H1 (cell line): ENCODE data around the gene VSTM2L. TPM values are rescaled to one million over a fixed set of nuclear protein-coding genes. Genes with fewer than 3 reads are reported as not detected.

Source experiments
- CTCF ChIA-PET: fragments of 300-600 bp; sonication (Branson Sonifier 250); formaldehyde crosslinking; loops from one replicate; lab custom pipeline; 2021; ENCODE audit not compliant: partially characterized antibody; lab: Charles Lee
- POLR2A ChIA-PET: fragments of 300-600 bp; sonication (Branson Sonifier 250); formaldehyde crosslinking; loops from one replicate; lab custom pipeline; 2021; ENCODE audit warnings: inconsistent platforms; ENCODE audit not compliant: partially characterized antibody; lab: Charles Lee
- DNase-seq, 2 experiments: peaks; one replicate each; pipeline versions ENCODE4 v3.0.0 to v3.0.0-alpha.2; 2010 to 2022; ENCODE audit warnings: low spot score in 2 of 2, low read depth in 1 of 2, mixed read lengths in 1 of 2
- FAIRE-seq: peaks from 2 replicates; lab custom pipeline; 2011; peaks lifted over from hg19 to GRCh38; lab: Jason Lieb, UNC
- H2AFZ ChIP-seq: 2 replicates; pipeline ENCODE4 v1.8.1; 2012; ENCODE audit warnings: low read length, inconsistent platforms
- H2AK5ac ChIP-seq: 2 replicates; pipeline ENCODE4 v1.6.1; 2013; ENCODE audit warnings: low read depth, low read length
- H2BK120ac ChIP-seq: replicated peaks from 2 replicates; pipeline ENCODE3; 2013; ENCODE audit warnings: low read depth, low read length, inconsistent platforms
- H2BK12ac ChIP-seq: 2 replicates; pipeline ENCODE4 v1.6.1; 2013; ENCODE audit warnings: low read depth, low read length
- H2BK15ac ChIP-seq: 2 replicates; pipeline ENCODE4 v1.6.1; 2013; ENCODE audit warnings: low read length
- H2BK20ac ChIP-seq: 2 replicates; pipeline ENCODE4 v1.6.1; 2013; ENCODE audit warnings: low read length
- H2BK5ac ChIP-seq: 2 replicates; pipeline ENCODE4 v1.6.1; 2013; ENCODE audit warnings: low read depth, low read length
- H3K14ac ChIP-seq: 2 replicates; pipeline ENCODE4 v1.6.1; 2013; ENCODE audit warnings: inconsistent platforms; ENCODE audit not compliant: insufficient read length
- H3K18ac ChIP-seq: 2 replicates; pipeline ENCODE4 v1.6.1; 2013; ENCODE audit warnings: low read length; ENCODE audit errors: extremely low read depth
- H3K23ac ChIP-seq: 2 replicates; pipeline ENCODE4 v1.6.1; 2013; ENCODE audit warnings: inconsistent platforms; ENCODE audit not compliant: insufficient read length
- H3K23me2 ChIP-seq: 2 replicates; pipeline ENCODE4 v1.6.1; 2013; ENCODE audit warnings: low read depth, low read length
- H3K27ac ChIP-seq: 2 replicates; pipeline ENCODE4 v1.6.1; 2011; ENCODE audit warnings: low read depth, low read length, inconsistent platforms
- H3K27me3 ChIP-seq, 4 experiments: replicated peaks in 1 of 4; 1 replicate in 1 of 4; 2 replicates in 3 of 4; pipeline versions ENCODE4 v1.6.1 to v1.8.1; 2011 to 2013; ENCODE audit warnings: low read length in 3 of 4, mild to moderate bottlenecking in 3 of 4, inconsistent platforms in 2 of 4, mixed read lengths in 2 of 4, moderate library complexity in 1 of 4; ENCODE audit not compliant: control insufficient read depth in 3 of 4, insufficient read depth in 3 of 4; ENCODE audit errors: extremely low read depth in 1 of 4
- H3K36me3 ChIP-seq, 4 experiments: 2 replicates each; pipeline versions ENCODE4 v1.6.1 to v1.8.1; 2011 to 2013; ENCODE audit warnings: mild to moderate bottlenecking in 4 of 4, low read length in 3 of 4, moderate library complexity in 2 of 4, control low read depth in 1 of 4, inconsistent platforms in 1 of 4; ENCODE audit not compliant: insufficient read depth in 4 of 4, control insufficient read depth in 2 of 4
- H3K4ac ChIP-seq: replicated peaks from 2 replicates; pipeline ENCODE3; 2013; ENCODE audit warnings: low read length, low read depth, mixed read lengths, inconsistent platforms; ENCODE audit not compliant: insufficient read length
- H3K4me1 ChIP-seq, 4 experiments: replicated peaks in 1 of 4; 1 replicate in 1 of 4; 2 replicates in 3 of 4; pipeline versions ENCODE4 v1.6.1 to v1.8.1; 2011 to 2013; ENCODE audit warnings: low read length in 3 of 4, inconsistent platforms in 2 of 4, mixed read lengths in 1 of 4; ENCODE audit not compliant: insufficient read depth in 4 of 4, control insufficient read depth in 3 of 4
- H3K4me2 ChIP-seq, 2 experiments: 2 replicates each; pipeline versions ENCODE4 v1.6.1 to v1.8.1; 2011 to 2013; ENCODE audit warnings: low read depth in 2 of 2, low read length in 2 of 2, control low read depth in 1 of 2, inconsistent platforms in 1 of 2, mild to moderate bottlenecking in 1 of 2; ENCODE audit not compliant: insufficient read depth in 1 of 2
- H3K4me3 ChIP-seq, 4 experiments: fragments of 200-600, 300-600 bp in 1 of 4; sonication (generic), shearing (Covaris generic), sonication (Bioruptor Twin) in 1 of 4; 2 replicates each; pipeline versions ENCODE4 v1.5.1 to v1.8.1; 2011 to 2016; ENCODE audit warnings: low read length in 4 of 4, low read depth in 3 of 4, control low read depth in 2 of 4, inconsistent platforms in 2 of 4, mild to moderate bottlenecking in 2 of 4, mixed read lengths in 1 of 4, moderate library complexity in 1 of 4; ENCODE audit not compliant: insufficient read depth in 2 of 4; ENCODE audit errors: extremely low read depth in 1 of 4
- H3K56ac ChIP-seq: replicated peaks from 2 replicates; pipeline ENCODE3; 2013; ENCODE audit warnings: low read depth, mild to moderate bottlenecking, mixed read lengths, low read length, inconsistent platforms; ENCODE audit not compliant: insufficient read length
- H3K79me1 ChIP-seq: 2 replicates; pipeline ENCODE4 v1.6.1; 2013; ENCODE audit warnings: low read depth, low read length, control low read depth
- H3K79me2 ChIP-seq, 2 experiments: 2 replicates each; pipeline versions ENCODE4 v1.6.1 to v1.8.1; 2012 to 2013; ENCODE audit warnings: low read length in 2 of 2, mild to moderate bottlenecking in 2 of 2, inconsistent platforms in 1 of 2; ENCODE audit not compliant: insufficient read depth in 2 of 2, control insufficient read depth in 1 of 2
- H3K9ac ChIP-seq, 4 experiments: replicated peaks in 1 of 4; 1 replicate in 1 of 4; 2 replicates in 3 of 4; pipeline versions ENCODE4 v1.6.1 to v1.8.1; 2011 to 2013; ENCODE audit warnings: low read depth in 3 of 4, low read length in 3 of 4, control low read depth in 2 of 4, mild to moderate bottlenecking in 2 of 4, moderate library complexity in 2 of 4, inconsistent platforms in 1 of 4; ENCODE audit errors: extremely low read depth in 1 of 4
- H3K9me3 ChIP-seq, 2 experiments: 2 replicates each; pipeline versions ENCODE4 v1.6.1 to v1.8.1; 2012 to 2013; ENCODE audit warnings: mild to moderate bottlenecking in 2 of 2, moderate library complexity in 2 of 2, control low read depth in 1 of 2, inconsistent platforms in 1 of 2, low read depth in 1 of 2, low read length in 1 of 2, mixed read lengths in 1 of 2; ENCODE audit not compliant: insufficient read depth in 2 of 2
- H4K20me1 ChIP-seq, 2 experiments: replicated peaks in 1 of 2; 2 replicates each; pipeline versions ENCODE3 to v1.8.1; 2011 to 2013; ENCODE audit warnings: inconsistent platforms in 2 of 2, low read length in 2 of 2, mild to moderate bottlenecking in 1 of 2; ENCODE audit not compliant: insufficient read depth in 2 of 2, control insufficient read depth in 1 of 2
- H4K5ac ChIP-seq: 2 replicates; pipeline ENCODE4 v1.6.1; 2013; ENCODE audit warnings: low read length, low read depth, mixed read lengths, inconsistent platforms; ENCODE audit not compliant: insufficient read length
- H4K8ac ChIP-seq: 2 replicates; pipeline ENCODE4 v1.8.0; 2013; ENCODE audit warnings: mild to moderate bottlenecking, moderate library complexity, low read length, inconsistent platforms; ENCODE audit not compliant: insufficient read depth; ENCODE audit errors: extremely low read depth
- H4K91ac ChIP-seq: replicated peaks from 2 replicates; pipeline ENCODE3; 2013; ENCODE audit warnings: low read length, mixed read lengths, inconsistent platforms; ENCODE audit not compliant: insufficient read length
- CBX8 ChIP-seq: fragments of 300-800, 300-1000 bp; sonication (generic); IDR thresholded peaks from 2 replicates; pipeline ENCODE4 v1.7.1; 2016; ENCODE audit warnings: low read depth, low read length, borderline replicate concordance
- CREB1 ChIP-seq: IDR thresholded peaks from 2 replicates; pipeline ENCODE4 v1.6.1; 2012; ENCODE audit warnings: inconsistent platforms
- EZH2 ChIP-seq: fragments of 200-600 bp; sonication (generic); IDR thresholded peaks from 2 replicates; pipeline ENCODE4 v1.7.1; 2012; ENCODE audit warnings: low read depth, mild to moderate bottlenecking, moderate library complexity, low read length, inconsistent platforms; ENCODE audit not compliant: severe bottlenecking
- GABPA ChIP-seq: IDR thresholded peaks from 2 replicates; pipeline ENCODE4 v1.6.1; 2011; ENCODE audit warnings: mild to moderate bottlenecking, low read length, moderate library complexity, borderline replicate concordance; ENCODE audit not compliant: insufficient read depth
- JUN ChIP-seq: IDR thresholded peaks from 2 replicates; pipeline ENCODE4 v1.6.1; 2011; ENCODE audit warnings: low read depth, mild to moderate bottlenecking, improper control_type of control experiment, low read length
- KDM4A ChIP-seq: IDR thresholded peaks from one replicate; pipeline ENCODE4 v1.7.1; 2012; ENCODE audit warnings: low read depth, mild to moderate bottlenecking, moderate library complexity, low read length, inconsistent platforms; ENCODE audit not compliant: severe bottlenecking
- KDM5A ChIP-seq: fragments of 200-600 bp; IDR thresholded peaks from 2 replicates; pipeline ENCODE4 v1.7.1; 2012; ENCODE audit warnings: mild to moderate bottlenecking, low read length, inconsistent platforms, mixed read lengths
- NRF1 ChIP-seq: IDR thresholded peaks from 2 replicates; pipeline ENCODE4 v1.6.1; 2011; ENCODE audit warnings: mild to moderate bottlenecking, low read depth, low read length, improper control_type of control experiment
- POU5F1 ChIP-seq: IDR thresholded peaks from 2 replicates; pipeline ENCODE4 v1.6.1; 2011; ENCODE audit warnings: low read depth, mild to moderate bottlenecking, low read length, moderate library complexity
- SIX5 ChIP-seq: IDR thresholded peaks from 2 replicates; pipeline ENCODE4 v1.6.1; 2011; ENCODE audit warnings: mild to moderate bottlenecking, low read depth, low read length
- SRF ChIP-seq: IDR thresholded peaks from 2 replicates; pipeline ENCODE4 v1.6.1; 2011; ENCODE audit warnings: mild to moderate bottlenecking, low read depth, low read length, moderate library complexity
- WGBS, 2 experiments: shearing (Covaris generic) in 1 of 2; methylation state at CpG; one replicate each; pipeline versions ENCODE4 v1.1.6 to v1.1.7; 2013 to 2015; ENCODE audit warnings: low lambda C conversion rate in 2 of 2, mixed read lengths in 2 of 2, inconsistent platforms in 1 of 2, low coverage in 1 of 2, missing lambda C conversion rate in 1 of 2; ENCODE audit not compliant: insufficient replicate concordance in 2 of 2, insufficient coverage in 1 of 2, insufficient read length in 1 of 2; ENCODE audit errors: extremely low coverage in 1 of 2, missing lambda C conversion rate in 1 of 2; 5-methylcytosine and 5-hydroxymethylcytosine counted together
- polyA plus RNA-seq, 7 experiments: library from polyadenylated mRNA; depleted of rRNA in 3 of 7; stranded (reverse) in 5 of 7; unstranded in 2 of 7; fragments of >200 nt in 5 of 7; fragments of 200-250 nt in 2 of 7; gene quantifications; 1 replicate in 5 of 7; 2 replicates in 1 of 7; 4 replicates in 1 of 7; pipeline versions ENCODE4 v1.2.1 to v1.2.3, GENCODE V29; 2011 to 2013; ENCODE audit warnings: missing spikeins in 2 of 7, mixed read lengths in 2 of 7
- total RNA-seq: library from RNA; stranded (reverse); fragmentation: NEBNext Ultra II Directional; extraction: Animal tissue kit (Norgen Biotek cat#: 25700); gene quantifications from 2 replicates; pipeline ENCODE4 v1.2.1, GENCODE V29; 2021
- TF ChIP-seq, protein P1 (sequence below): IDR thresholded peaks from 2 replicates; pipeline ENCODE4 v1.6.1; 2012; ENCODE audit warnings: inconsistent platforms

The VSTM2L gene
- total and polyA plus RNA-seq, 2 of the 8 experiments (the other 6 are each of a cell fraction or from before 2014, with no cell fraction given): 1.3 to 3.2 TPM

DNA sequence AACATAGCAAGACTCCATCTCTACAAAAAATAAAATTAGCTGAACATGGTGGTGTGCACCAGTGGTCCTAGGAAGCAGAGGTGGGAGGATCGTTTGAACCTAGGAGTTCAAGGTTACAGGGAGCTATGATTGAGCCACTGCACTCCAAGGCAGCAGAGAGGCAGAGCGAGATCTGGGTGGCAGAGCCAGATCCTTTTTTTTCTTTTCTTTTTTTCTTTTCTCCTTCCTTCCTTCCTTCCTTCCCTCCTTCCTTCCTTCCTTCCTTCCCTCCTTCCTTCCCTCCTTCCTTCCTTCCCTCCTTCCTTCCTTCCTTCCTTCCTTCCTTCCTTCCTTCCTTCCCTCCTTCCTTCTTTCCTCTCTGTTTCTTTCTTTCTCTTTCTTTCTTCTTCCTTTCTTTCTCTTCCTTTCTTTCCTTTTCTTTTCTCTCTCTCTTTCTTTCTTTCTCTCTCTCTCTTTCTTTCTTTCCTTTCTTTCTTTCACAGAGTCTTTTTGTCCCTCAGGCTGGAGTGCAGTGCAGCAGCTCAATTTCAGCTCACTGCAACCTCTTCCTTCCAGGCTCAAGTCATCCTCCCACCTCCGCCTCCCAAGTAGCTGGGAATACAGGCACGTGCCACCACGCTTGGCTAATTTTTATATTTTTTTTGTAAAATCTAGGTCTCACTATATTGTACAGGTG lies 9.2 kb upstream of the VSTM2L start:
- H4K20me1 ChIP-seq: no peaks in the 10 kb centered on the region
- no peak overlapping the region for H3K23ac ChIP-seq
- DNase-seq (no peak), FAIRE-seq (no peak)
- H3K9ac ChIP-seq: no peak overlapping the region
- H3K14ac ChIP-seq: no peak overlapping the region
- no peak overlapping the region for H4K8ac ChIP-seq
- H2BK20ac ChIP-seq: no peak overlapping the region
- no peak overlapping the region for H3K4me3 ChIP-seq
- no peak overlapping the region for H3K4me2 ChIP-seq
- H3K27ac ChIP-seq: no peak overlapping the region
- no peak overlapping the region for H2AFZ ChIP-seq
- ChIA-PET POLR2A (interaction anchor here (0.6 kb wide), 1 partner anchor 140 kb away, joined by 4 read pairs; no protein-coding TSS in a partner anchor), CTCF (interaction anchor here (0.9 to 1.5 kb wide), 10 partner anchors 9 to 329 kb away, joined by 3 to 5 read pairs (median 4); partner anchors contain the start of gene VSTM2L)
- H3K79me2 ChIP-seq: no peaks in the 10 kb centered on the region
- no peaks in the 10 kb centered on the region for H3K9me3 ChIP-seq
- peaks cover 2% of the 10 kb centered on the region; the same call in 1 of the 2 replicates for H3K23me2 ChIP-seq
- no peak overlapping the region for H2BK12ac ChIP-seq
- H3K18ac ChIP-seq: no peak overlapping the region
- H2BK120ac ChIP-seq: no peak overlapping the region
- H3K4me1 ChIP-seq: no peaks in the 10 kb centered on the region; a peak in 1 of 7 replicates
- H3K56ac ChIP-seq: no peak overlapping the region
- H4K5ac ChIP-seq: no peak overlapping the region
- no peaks in the 10 kb centered on the region for H3K36me3 ChIP-seq
- WGBS, 2 experiments: 94% methylated on average over 5 of the region's 5 CpGs; no CpG with 5 or more reads in 1 of the 2 experiments
- H3K27me3 ChIP-seq: no peaks in the 10 kb centered on the region
- H3K79me1 ChIP-seq: no peaks in the 10 kb centered on the region
- H2BK5ac ChIP-seq: no peak overlapping the region
- H3K4ac ChIP-seq: no peak overlapping the region
- no peak overlapping the region for H2AK5ac ChIP-seq
- no peak overlapping the region for H2BK15ac ChIP-seq
- H4K91ac ChIP-seq: no peak overlapping the region
- TF ChIP-seq CREB1 (no peak), KDM4A (no peak), POU5F1 (no peak), JUN (no peak), NRF1 (no peak), SRF (no peak), GABPA (no peak), SIX5 (no peak), EZH2 (no peak), CBX8 (no peak), KDM5A (no peak)
- TF ChIP-seq, protein P1, sequence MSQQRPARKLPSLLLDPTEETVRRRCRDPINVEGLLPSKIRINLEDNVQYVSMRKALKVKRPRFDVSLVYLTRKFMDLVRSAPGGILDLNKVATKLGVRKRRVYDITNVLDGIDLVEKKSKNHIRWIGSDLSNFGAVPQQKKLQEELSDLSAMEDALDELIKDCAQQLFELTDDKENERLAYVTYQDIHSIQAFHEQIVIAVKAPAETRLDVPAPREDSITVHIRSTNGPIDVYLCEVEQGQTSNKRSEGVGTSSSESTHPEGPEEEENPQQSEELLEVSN: no peak
